GM18502 (cell line): ENCODE data around the gene ELAC1.
"Not testable (repeated sequence)": the region's sequence is repeated elsewhere in the genome, so short reads cannot be mapped to it uniquely, and the experiment has no call there.

Experiments
- ATAC-seq: cut with Tn5 transposase; IDR thresholded peaks from one replicate; pipeline ENCODE4 v1.9.1; 2021; ENCODE audit warnings: mild to moderate bottlenecking; ENCODE audit not compliant: unreplicated experiment, poor library complexity

Gene ELAC1

DNA sequence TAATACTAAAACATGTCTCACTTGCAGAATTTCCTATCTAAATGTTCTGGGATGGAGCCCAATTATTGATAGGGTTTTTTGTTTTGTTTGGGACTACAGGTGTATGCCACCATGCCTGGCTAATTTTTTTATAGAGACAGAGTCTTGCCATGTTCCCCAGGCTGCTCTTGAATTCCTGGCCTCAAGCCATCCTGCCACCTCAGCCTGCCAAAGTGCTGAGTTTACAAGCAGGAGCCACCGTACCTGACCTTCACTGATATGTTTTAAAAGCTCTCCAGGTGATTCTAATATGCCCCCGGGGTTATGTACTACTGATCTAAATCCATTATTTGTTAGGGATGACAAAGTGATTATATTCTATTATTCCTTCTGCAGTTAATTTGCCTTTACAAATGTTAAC, 2.2 kb downstream of the ELAC1 start:
- ATAC-seq: no peak

DNA sequence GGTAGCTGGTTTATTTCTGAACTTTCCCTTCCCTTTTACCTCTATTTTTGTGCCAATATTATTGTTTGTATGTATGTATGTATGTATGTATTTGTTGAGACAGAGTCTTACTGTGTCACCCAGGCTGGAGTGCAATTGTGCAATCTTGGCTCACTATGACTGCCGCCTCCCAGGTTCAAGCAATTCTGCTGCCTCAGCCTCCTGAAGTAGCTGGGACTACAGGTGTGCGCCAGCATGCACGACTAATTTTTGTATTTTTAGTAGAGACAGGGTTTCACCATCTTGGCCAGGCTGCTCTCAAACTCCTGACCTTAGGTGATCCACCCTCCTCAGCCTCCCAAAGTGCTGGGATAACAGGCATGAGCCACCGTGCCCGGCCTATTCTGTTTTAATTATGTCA, 4.6 kb downstream of the ELAC1 start:
- not testable (repeated sequence) for ATAC-seq

DNA sequence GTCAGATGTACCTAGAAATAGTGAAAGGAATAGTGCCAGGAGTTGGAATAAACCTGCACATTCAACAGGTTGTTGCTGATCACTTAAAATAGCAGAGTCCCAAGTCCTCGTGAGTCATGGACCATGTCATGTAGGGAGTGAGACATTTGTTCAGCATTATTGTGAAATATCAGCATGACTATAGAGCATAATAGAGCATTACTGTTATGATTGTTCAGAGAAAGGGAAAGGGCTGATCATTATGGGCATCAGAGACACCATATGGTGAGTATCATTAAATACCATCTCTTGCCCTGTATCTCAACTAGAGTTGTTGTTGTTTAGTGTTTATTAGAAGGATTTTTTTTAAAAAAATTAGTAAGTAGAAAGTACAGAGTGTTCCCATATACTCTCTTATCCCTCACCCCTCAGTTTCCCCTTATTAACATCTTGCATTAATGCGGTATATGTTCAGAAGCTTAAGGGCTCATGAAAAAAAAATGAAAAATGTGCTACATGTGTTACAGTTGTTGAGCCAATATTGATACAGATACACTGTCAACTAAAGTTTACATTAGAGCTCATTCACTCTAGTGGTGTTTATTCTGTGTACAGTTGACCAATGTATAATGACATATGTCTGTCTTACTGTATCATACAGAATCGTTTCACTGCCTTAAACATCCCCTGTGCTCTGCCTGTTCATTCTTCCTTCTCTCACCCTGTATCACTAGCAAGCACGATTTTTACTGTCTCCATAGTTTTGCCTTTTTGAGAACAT, 5.7 kb downstream of the ELAC1 start:
- ATAC-seq: no peak

- no peak for ATAC-seq
These were observed 9.4 kb downstream of the ELAC1 start for GRCh38 chr18:50977037-50977760.

DNA sequence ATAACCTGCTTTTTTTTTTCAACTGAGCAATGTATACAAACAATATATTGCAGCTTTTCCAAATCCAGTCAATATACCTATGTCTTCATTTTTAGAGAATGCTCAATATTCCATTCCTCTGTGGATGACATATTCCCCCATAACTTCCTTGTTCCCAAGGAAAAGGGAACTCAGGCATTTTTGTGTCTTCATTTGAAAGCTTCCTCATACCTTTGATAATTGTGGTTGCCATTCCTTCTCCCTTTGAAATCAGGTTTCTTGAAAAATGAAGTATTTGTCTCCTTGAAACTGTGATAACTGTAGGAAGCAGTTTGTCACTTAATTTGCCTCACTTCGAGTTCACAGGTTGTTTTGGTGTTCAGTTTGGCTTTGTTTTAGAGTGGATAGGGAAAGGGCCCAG, 13.5 kb downstream of the ELAC1 start:
- ATAC-seq: no peak

GRCh38 chr18:50982086-50982801, 14.4 kb downstream of the ELAC1 start:
- ATAC-seq: no peak

DNA sequence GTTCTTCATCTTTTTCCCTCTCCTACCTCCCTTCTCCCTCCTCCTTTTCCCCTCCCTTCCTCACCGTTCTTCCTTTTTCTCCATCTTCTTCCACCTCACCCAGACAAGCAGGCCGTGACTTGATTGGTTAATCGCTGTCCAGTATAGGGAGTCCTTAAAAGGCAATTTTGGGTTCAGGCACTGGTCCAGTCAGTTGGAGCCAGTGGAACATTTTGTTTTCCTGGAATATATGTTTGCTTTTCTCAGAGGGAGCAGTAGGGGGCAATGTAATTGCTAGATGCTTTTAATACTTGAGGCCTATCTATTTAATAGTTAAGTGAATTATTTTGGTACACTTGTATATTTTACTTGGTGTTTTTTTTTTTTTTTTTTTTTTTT, 15.0 kb downstream of the ELAC1 start:
- ATAC-seq: no peak

GRCh38 chr18:50986360-50987087, 18.7 kb downstream of the ELAC1 start:
- no peak for ATAC-seq

GRCh38 chr18:50987261-50987660, 19.4 kb downstream of the ELAC1 start:
- no peak for ATAC-seq

- ATAC-seq: no peak
These were observed 21.9 kb downstream of the ELAC1 start for GRCh38 chr18:50989711-50990110.

DNA sequence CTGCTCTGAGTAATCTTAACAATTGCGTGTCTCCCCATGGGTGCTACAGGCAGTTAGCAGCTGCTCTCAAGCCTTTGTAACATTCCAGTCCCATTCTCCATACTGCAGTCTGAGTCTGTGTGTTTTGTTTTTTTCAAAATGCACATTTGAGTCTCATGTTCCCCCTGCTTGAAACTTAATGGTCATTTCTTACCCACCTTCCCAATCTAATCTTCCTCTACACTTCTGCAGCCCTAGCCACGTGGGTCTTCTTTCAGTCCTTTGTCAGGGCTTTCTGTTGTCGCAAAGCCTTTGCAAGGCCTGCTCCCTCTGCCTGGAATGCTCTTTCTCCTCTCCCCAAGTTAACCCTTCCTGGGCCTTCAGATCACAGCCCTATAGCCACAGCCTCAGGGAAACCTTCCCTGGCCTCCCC, 24.5 kb downstream of the ELAC1 start:
- no peak for ATAC-seq

DNA sequence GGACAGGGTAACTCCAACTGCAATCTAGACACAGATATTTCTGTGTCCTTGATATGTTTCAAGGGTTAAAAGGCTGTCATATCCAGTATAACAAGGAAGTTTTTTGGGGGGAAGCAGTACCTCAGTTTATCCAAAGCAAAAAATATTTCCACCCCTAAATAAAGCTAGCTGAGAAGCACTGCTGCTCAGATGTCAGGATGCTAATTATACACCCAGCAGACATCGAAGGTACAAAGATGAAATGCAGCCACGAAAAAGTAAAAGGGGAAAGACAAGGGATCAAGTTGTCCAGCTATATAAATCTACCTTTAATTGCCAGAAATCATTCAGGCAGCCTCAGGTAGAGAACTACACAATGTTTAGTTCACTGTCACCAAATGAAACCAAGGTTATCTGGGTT, 26.2 kb downstream of the ELAC1 start:
- ATAC-seq: no peak

- not testable (repeated sequence) for ATAC-seq
These were observed 35.3 kb downstream of the ELAC1 start for GRCh38 chr18:51003174-51003573.

DNA sequence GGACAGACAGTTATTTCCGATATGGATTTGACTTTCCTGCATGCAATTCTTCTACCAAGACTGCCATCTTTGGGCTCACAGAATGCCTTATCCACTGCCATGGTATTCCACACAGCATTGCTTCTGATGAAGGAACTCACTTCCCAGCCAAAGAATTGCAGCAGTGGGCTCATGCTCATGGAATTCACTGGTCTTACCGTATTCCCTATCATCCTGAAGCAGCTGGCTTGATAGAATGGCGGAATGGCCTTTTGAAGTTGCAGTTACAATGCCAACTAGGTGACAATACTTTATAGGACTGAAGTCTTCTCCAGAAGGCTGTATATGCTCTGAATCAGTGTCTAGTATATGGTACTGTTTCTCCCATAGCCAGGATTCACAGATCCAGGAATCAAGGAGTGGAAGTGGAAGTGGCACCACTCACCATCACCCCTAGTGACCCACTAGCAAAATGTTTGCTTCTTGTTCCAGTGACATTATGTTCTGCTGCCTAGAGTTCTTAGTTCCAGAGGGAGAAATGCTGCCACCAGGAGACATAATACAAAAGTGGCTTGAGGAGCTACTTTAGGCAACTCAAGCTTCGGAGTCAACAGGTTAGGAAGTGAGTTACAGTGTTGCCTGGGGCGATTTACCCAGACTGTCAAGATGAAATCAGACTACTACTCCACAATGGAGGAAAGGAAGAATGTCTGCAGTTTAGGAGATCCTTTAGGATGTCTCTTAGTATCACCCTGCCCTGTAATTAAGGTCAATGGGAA, 38.4 kb downstream of the ELAC1 start:
- no peak for ATAC-seq

DNA sequence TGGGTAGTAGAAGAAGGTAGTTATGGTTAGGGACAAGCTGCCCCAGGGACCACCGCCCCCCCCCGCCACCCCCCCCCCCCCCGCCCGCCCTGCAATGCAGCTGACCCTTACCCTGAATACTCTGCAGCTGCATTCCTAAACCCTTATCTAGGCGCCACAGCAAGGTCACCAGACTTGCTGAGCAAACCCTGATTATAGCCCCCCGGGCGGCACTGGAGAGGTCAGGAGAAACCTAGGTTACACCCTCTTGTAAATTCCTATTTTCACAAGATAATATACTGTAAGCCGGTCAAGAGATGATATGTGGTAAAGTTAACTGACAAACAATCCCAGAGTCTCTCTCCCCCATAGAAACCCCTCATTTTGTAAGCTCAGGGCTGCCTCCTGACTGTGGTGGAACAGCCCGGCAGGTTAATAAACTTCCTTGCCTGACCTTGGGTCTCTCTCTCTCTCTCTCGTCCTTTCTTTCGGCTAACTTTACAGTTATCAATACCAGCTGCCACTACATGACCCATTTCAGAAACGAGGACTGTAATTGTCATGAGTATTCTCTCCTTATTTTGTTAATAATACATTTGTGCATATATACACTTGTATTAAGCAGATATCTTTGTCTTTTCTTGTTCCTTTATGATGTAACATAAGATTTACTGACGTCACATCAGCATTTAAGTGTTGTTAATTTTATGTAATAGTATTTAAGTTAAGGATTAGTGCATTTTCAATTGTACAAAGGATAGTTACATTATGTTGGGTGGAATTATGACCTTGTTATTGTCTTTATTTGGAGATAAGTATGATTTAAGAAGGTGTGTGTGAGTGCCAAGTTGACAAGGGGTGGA, 39.3 kb downstream of the ELAC1 start:
- no peak for ATAC-seq

DNA sequence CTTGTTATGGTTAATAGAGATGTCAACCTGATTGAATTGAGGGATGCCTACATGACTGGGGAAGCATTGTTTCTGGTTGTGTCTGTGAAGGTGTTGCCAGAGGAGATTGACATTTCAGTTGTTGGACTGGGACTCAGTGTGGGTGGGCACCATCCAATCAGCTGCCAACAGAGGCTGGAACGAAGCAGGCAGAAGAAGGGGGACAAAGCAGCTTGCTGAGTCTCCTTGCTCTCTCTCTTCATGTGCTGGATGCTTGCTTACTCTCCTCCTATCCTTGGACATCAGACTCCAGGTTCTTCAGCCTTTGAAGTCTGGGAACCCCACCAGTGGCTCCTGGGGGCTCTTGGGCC, 39.9 kb downstream of the ELAC1 start:
- no peak for ATAC-seq

DNA sequence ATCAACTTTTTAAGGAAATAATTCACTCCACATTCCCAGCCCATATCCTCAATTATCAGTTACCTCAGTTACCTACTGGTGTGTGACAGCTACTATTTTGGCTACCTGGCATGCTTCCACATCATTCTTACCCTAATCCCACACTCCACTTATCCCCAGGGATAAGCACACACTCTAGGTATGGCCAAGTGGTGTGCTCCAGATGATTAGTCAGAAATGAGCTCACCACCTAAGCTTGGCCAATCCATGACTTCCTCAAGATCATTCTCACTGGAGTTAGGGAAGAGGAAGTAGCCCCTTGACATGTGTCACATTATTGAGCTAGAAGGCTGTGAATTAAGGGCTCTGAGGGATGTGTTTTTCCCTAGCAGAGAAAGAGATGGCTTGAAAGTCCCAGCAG, 41.2 kb downstream of the ELAC1 start:
- no peak for ATAC-seq

- no peak for ATAC-seq
These were observed 42.4 kb downstream of the ELAC1 start for GRCh38 chr18:51010218-51010617.

DNA sequence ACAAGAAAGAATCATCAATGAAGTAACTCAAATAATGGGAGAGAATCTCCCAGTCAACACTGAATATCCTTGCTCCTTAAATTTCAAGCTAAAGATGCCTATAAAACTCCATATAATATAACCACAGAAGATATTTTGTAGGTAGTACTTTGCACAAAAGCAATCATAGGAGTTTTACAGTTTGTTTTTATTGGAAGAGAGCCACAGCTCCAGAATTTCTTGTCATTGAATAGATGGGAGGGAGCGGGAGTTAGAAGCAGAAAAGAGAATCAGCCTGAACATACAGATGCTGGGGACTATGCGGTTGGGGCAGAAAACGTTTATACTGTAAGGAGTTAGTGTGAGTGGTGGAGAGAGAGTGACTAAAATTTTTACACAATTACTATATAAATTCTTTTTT, 43.9 kb downstream of the ELAC1 start:
- ATAC-seq: no peak
